ENCODE measurements around the gene COPS7B. TPM values are rescaled to one million over a fixed set of nuclear protein-coding genes. Genes with fewer than 3 reads are reported as not detected.
"Not testable (repeated sequence)": the region's sequence is repeated elsewhere in the genome, so short reads cannot be mapped to it uniquely, and the experiment has no call there.

The COPS7B gene
- total RNA-seq, result 10.4 TPM

DNA sequence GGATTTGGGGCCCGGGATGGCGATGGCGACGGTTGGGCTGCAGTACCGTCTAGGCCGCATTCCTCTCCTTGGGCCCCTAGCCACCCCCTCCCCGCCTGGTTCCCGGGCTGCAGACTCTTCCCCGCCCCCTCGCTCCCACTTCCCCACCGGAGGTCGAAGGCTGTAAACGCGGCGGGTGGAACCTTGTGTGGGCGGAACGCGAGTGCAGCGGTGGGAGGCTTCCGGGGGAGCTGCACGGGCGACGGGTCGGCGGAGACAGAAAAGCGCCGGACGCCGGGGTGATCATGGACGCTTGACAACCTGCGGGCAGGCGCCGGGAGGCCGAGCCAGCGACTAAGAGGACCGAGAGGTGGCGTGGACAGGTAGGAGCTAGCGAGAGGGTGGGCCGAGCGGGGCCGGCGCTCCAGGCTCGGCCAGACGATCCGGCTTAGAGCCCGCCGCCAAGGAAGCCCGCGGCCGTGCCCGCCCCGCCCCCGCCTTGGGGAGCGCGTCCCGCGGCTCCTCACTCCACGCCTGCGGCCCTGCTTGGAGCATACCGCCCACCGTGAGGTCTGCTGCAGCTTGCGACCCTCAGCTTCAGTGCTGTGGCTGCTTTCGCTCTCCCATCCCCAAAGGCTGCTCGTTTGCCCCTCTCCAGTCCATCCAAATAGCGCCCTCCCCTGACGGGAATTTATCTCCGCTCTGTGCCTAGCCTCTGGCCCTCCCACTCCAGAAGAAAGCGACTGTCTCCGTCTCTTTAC lies at the start of gene COPS7B:
Gene COPS7B, plus strand, starts transcription at position 269 of the 740 bp plus-strand sequence. CDS start 2,126 bp downstream, outside the sequence.
- Histone ChIP-seq H3K9me3 (ENCODE audit: control insufficient read depth in 3 of 3, low read length in 3 of 3) (no peaks in the 10 kb centered on the region), H3K36me3 (ENCODE audit: control insufficient read depth in 3 of 3, insufficient read depth in 3 of 3, low read length in 3 of 3) (peaks cover 0 to 13% (median 4%) of the 10 kb centered on the region in 3 donors), H3K9ac (ENCODE audit: low read depth in 1 of 3, low read length in 3 of 3) (peak within 1 kb of the TSS; percentile 79 to 86 (median 84)), H3K27ac (ENCODE audit: low read depth, low read length) (peak within 1 kb of the TSS; percentile 49), H3K4me1 (ENCODE audit: control insufficient read depth in 3 of 3, insufficient read depth in 3 of 3, low read length in 3 of 3) (peaks cover 26 to 49% (median 40%) of the 10 kb centered on the region in 3 donors), H3K4me3 (ENCODE audit: low read length in 3 of 3) (peak within 1 kb of the TSS; percentile 94 to 96 (median 95)), H3K27me3 (ENCODE audit: control insufficient read depth in 3 of 3, insufficient read depth in 3 of 3, low read length in 3 of 3) (no peaks in the 10 kb centered on the region)

DNA sequence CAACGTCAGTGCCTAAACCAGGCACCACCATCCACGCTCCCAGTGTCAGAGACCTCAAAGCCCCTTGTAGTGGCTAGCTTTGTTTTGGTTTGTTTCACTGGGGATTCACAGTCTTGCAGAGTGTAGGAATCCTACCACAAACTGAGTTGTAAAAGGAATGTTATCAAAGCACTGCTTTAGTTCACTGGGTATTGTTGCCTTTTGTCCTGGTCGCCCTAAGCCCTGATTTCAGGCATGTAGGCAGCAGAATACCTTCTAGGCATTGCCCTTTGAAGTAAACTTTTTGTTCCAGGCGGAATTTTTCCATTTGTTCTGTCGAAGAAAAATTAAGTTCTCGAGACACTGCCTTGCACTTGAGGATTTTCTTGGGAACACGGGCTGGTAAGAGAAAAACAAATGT lies 48.5 kb upstream of the COPS7B start:
- H3K27me3 ChIP-seq (ENCODE audit: control insufficient read depth in 3 of 3, insufficient read depth in 3 of 3, low read length in 3 of 3), result no peaks in the 10 kb centered on the region
- H3K36me3 ChIP-seq (ENCODE audit: control insufficient read depth in 3 of 3, insufficient read depth in 3 of 3, low read length in 3 of 3), result peaks cover 11 to 26% (median 18%) of the 10 kb centered on the region in 3 donors
- H3K4me3 ChIP-seq (ENCODE audit: low read length in 3 of 3), result no peak overlapping the region
- H3K9me3 ChIP-seq (ENCODE audit: control insufficient read depth in 3 of 3, low read length in 3 of 3), result no peaks in the 10 kb centered on the region
- no peak overlapping the region for H3K9ac ChIP-seq (ENCODE audit: low read depth in 1 of 3, low read length in 3 of 3)
- H3K4me1 ChIP-seq (ENCODE audit: control insufficient read depth in 3 of 3, insufficient read depth in 3 of 3, low read length in 3 of 3), result no peaks in the 10 kb centered on the region
- H3K27ac ChIP-seq (ENCODE audit: low read depth, low read length), result no peak overlapping the region

DNA sequence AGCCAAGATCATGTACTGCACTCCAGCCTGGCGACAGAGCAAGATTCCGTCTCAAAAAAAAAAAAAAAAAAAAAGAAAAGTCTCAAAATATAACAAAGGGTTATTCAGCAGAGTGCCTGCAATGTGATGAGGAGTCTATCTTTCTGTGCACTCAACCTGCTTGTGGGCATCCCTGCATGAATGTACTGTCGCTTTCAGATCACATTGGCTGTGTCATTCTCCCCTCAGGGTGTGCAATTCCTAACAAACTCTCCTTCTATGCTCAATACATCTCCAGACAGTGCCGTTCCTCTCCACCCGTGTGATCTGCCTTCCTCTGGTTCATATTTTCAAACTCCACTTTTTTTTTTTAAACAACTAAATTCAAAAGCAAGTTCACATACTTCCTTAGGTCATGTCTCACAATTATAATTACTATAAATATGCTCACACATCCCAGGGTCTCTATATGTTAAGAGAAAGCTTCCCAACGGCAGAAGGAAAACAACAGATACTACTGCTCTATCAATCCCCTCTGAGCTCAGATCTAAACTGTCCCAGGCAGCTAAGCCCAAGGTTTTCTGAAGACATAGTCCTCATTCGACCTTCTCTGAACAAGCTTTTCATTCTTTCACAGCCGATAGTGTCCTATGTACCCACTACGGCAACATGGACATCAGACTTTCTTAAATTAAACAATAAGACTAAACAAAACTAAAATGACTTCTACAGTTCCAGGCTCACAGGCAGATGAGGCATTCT lies 42.7 kb upstream of the COPS7B start:
- no peaks in the 10 kb centered on the region for H3K4me1 ChIP-seq (ENCODE audit: control insufficient read depth in 3 of 3, insufficient read depth in 3 of 3, low read length in 3 of 3)
- H3K36me3 ChIP-seq (ENCODE audit: control insufficient read depth in 3 of 3, insufficient read depth in 3 of 3, low read length in 3 of 3), result peaks cover 0 to 3% (median 0%) of the 10 kb centered on the region in 3 donors
- no peaks in the 10 kb centered on the region for H3K27me3 ChIP-seq (ENCODE audit: control insufficient read depth in 3 of 3, insufficient read depth in 3 of 3, low read length in 3 of 3)
- H3K27ac ChIP-seq (ENCODE audit: low read depth, low read length), result no peak overlapping the region
- H3K9me3 ChIP-seq (ENCODE audit: control insufficient read depth in 3 of 3, low read length in 3 of 3), result no peaks in the 10 kb centered on the region
- no peak overlapping the region for H3K9ac ChIP-seq (ENCODE audit: low read depth in 1 of 3, low read length in 3 of 3)
- H3K4me3 ChIP-seq (ENCODE audit: low read length in 3 of 3), result no peak overlapping the region

DNA sequence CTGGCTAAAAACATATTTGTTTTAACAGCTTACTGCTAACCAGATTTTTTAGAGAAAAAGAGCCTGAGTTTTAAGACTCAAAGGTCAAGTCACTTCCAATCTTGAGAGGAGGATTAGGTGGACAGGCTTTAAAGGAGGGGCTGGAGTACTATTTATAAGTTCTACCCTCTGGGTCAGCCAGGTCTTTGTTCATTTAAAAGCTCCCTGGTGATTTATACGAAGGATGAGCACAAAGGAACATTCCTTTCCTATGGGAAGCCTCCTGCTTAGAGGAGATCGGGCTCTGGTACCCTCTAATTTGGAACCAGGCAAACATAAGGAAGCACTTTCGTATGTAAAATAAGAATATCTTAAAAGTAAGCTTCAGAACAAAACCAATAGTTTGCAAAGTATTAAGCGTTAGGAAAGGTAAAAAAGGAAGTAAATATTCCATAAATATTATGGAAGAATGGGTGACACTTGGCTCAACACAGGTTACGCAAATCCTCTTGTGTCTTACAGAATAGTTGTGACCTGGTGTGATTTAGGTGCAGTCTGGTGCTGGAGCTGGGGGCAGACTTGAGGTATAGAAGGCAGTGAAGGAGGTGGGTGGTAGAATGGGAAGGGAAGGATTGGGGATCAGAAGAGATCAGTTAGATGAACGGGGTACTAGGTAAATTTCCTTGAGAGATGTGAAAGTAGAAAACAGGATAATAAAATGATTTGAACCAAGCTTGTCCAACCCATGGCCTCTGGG lies 40.8 kb upstream of the COPS7B start:
- no peaks in the 10 kb centered on the region for H3K9me3 ChIP-seq (ENCODE audit: control insufficient read depth in 3 of 3, low read length in 3 of 3)
- H3K4me1 ChIP-seq (ENCODE audit: control insufficient read depth in 3 of 3, insufficient read depth in 3 of 3, low read length in 3 of 3), result no peaks in the 10 kb centered on the region
- no peak overlapping the region for H3K27ac ChIP-seq (ENCODE audit: low read depth, low read length)
- H3K4me3 ChIP-seq (ENCODE audit: low read length in 3 of 3), result no peak overlapping the region
- no peak overlapping the region for H3K9ac ChIP-seq (ENCODE audit: low read depth in 1 of 3, low read length in 3 of 3)
- no peaks in the 10 kb centered on the region for H3K27me3 ChIP-seq (ENCODE audit: control insufficient read depth in 3 of 3, insufficient read depth in 3 of 3, low read length in 3 of 3)
- peaks cover 0 to 3% (median 0%) of the 10 kb centered on the region in 3 donors for H3K36me3 ChIP-seq (ENCODE audit: control insufficient read depth in 3 of 3, insufficient read depth in 3 of 3, low read length in 3 of 3)

DNA sequence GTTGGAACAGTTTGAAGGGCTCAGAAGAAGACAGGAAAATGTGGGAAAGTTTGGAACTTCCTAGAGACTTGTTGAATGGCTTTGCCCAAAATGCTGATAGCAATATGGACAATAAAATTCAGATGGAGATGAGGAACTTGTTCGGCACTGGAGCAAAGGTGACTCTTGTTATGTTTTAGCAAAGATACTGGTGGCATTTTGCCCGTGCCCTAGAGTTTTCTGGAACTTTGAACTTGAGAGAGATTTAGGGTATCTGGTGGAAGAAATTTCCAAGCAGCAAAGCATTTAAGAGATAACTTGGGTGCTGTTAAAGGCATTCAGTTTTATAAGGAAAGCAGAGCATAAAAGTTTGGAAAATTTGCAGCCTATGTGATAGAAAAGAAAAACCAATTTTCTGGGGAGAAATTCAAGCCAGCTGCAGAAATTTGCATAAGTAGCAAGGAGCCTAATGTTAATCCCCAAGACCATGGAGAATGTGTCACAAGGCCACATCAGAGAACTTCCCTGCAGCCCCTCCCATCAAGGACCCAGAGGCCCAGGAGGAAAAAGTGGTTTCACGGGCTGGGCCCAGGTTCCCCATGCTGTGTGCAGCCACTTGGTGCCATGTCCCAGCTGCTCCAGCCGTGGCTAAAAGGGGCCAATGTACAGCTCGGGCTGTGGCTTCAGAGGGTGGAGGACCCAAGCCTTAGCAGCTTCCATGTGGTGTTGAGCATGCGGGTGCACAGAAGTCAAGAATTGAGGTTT lies 37.9 kb upstream of the COPS7B start:
- not testable (repeated sequence) for H3K27me3 ChIP-seq (ENCODE audit: control insufficient read depth in 3 of 3, insufficient read depth in 3 of 3, low read length in 3 of 3); H3K4me3 ChIP-seq (ENCODE audit: low read length in 3 of 3); H3K9me3 ChIP-seq (ENCODE audit: control insufficient read depth in 3 of 3, low read length in 3 of 3); H3K27ac ChIP-seq (ENCODE audit: low read depth, low read length); H3K36me3 ChIP-seq (ENCODE audit: control insufficient read depth in 3 of 3, insufficient read depth in 3 of 3, low read length in 3 of 3); H3K4me1 ChIP-seq (ENCODE audit: control insufficient read depth in 3 of 3, insufficient read depth in 3 of 3, low read length in 3 of 3); H3K9ac ChIP-seq (ENCODE audit: low read depth in 1 of 3, low read length in 3 of 3)

DNA sequence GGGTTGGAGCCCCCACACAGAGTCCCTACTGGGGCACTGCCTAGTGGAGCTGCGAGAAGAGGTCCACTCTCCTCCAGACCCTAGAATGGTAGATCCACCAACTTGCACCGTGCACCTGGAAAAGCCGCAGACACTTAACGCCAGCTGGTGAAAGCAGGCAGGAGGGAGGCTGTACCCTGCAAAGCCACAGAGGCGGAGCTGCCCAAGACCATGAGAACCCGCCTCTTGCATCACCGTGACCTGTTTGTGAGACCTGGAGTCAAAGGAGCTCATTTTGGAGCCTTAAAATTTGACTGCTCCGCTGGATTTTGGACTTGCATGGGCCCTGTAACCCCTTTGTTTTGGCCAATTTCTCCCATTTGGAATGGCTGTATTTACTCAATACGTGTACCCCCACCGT lies 37.2 kb upstream of the COPS7B start:
- H3K27ac ChIP-seq (ENCODE audit: low read depth, low read length), result not testable (repeated sequence)

DNA sequence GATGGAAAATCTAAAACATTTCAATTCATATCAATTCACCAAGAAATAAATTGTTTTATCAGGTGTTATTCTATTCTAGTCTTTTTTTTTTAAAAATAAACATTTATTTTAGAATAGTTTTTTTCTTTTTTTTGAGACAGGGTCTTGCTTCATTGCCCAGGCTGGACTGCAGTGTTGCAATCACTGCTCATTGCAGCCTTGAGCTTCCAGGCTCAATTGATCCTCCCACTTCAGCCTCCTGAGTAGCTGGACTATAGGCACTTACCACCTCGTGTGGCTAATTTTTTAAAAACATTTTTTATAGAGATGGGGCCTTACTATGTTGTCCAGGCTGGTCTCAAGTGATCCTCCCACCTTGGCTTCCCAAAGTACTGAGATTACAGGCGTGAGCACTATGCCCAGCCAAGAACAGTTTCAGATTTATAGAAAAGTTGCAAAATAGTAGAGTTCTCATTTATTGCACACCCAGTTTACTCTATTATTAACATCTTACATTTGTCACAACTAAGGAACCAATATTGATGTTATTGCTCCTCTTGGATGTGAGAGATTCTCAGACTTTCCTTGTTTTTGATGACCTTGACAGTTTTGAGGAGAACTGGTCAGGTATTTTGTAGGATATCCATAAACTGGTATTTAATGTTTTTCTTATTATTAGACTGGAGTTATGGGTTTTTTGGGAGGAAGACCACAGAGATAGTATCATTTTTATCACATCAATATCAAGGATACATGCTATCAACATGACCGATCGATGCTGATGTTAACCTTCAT lies 35.0 kb upstream of the COPS7B start:
- Histone ChIP-seq H3K27ac (ENCODE audit: low read depth, low read length) (no peak overlapping the region), H3K27me3 (ENCODE audit: control insufficient read depth in 3 of 3, insufficient read depth in 3 of 3, low read length in 3 of 3) (no peaks in the 10 kb centered on the region), H3K4me3 (ENCODE audit: low read length in 3 of 3) (no peak overlapping the region), H3K4me1 (ENCODE audit: control insufficient read depth in 3 of 3, insufficient read depth in 3 of 3, low read length in 3 of 3) (no peaks in the 10 kb centered on the region), H3K36me3 (ENCODE audit: control insufficient read depth in 3 of 3, insufficient read depth in 3 of 3, low read length in 3 of 3) (no peaks in the 10 kb centered on the region), H3K9ac (ENCODE audit: low read depth in 1 of 3, low read length in 3 of 3) (no peak overlapping the region), H3K9me3 (ENCODE audit: control insufficient read depth in 3 of 3, low read length in 3 of 3) (no peaks in the 10 kb centered on the region)

More for the DNA sequence above, 37.2 kb upstream of the COPS7B start:
- not testable (repeated sequence) for H3K9ac ChIP-seq (ENCODE audit: low read depth in 1 of 3, low read length in 3 of 3); H3K27me3 ChIP-seq (ENCODE audit: control insufficient read depth in 3 of 3, insufficient read depth in 3 of 3, low read length in 3 of 3); H3K4me1 ChIP-seq (ENCODE audit: control insufficient read depth in 3 of 3, insufficient read depth in 3 of 3, low read length in 3 of 3); H3K4me3 ChIP-seq (ENCODE audit: low read length in 3 of 3); H3K9me3 ChIP-seq (ENCODE audit: control insufficient read depth in 3 of 3, low read length in 3 of 3); H3K36me3 ChIP-seq (ENCODE audit: control insufficient read depth in 3 of 3, insufficient read depth in 3 of 3, low read length in 3 of 3)

DNA sequence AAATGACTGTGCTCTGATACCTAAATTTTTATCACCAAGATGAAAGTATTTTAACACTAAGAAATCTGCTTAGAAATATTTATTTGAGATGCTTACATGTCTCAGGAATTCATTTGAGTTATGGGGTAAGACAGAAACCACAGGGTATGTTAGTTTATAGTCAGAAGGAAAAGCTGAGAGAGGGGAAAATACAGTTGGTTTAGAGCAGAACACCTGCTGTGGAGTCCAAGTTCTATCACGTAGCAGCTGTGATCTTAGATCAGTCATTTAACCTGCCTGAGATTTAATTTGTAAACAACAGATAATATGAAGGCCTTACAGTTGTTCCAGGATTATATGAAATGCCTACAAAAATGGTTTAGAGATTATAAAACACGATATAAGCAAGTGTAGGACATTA lies 34.2 kb upstream of the COPS7B start:
- Histone ChIP-seq H3K27me3 (ENCODE audit: control insufficient read depth in 3 of 3, insufficient read depth in 3 of 3, low read length in 3 of 3) (no peaks in the 10 kb centered on the region), H3K9me3 (ENCODE audit: control insufficient read depth in 3 of 3, low read length in 3 of 3) (no peaks in the 10 kb centered on the region), H3K4me1 (ENCODE audit: control insufficient read depth in 3 of 3, insufficient read depth in 3 of 3, low read length in 3 of 3) (no peaks in the 10 kb centered on the region), H3K36me3 (ENCODE audit: control insufficient read depth in 3 of 3, insufficient read depth in 3 of 3, low read length in 3 of 3) (no peaks in the 10 kb centered on the region), H3K9ac (ENCODE audit: low read depth in 1 of 3, low read length in 3 of 3) (no peak overlapping the region), H3K4me3 (ENCODE audit: low read length in 3 of 3) (no peak overlapping the region), H3K27ac (ENCODE audit: low read depth, low read length) (no peak overlapping the region)

DNA sequence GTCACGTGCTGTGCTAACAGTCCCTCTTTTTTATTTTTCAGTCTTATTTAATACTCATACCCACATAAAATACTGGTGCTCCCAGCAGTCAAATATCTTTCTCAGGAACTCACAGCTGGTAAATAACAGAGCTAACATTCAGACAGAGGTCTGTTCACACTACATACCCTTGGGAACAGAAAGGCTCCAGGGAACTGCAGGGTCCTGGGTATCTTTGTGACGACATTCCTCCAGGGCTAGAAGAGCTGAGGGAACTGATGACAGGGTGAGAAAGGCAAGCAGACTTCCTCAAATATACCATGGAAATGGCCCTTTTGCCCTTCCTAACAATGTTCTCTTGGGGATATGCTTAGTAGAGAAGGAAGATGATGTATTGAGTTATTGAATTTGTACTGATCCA lies 24.5 kb upstream of the COPS7B start:
- Histone ChIP-seq H3K4me1 (ENCODE audit: control insufficient read depth in 3 of 3, insufficient read depth in 3 of 3, low read length in 3 of 3) (peaks cover 0 to 2% (median 0%) of the 10 kb centered on the region in 3 donors), H3K36me3 (ENCODE audit: control insufficient read depth in 3 of 3, insufficient read depth in 3 of 3, low read length in 3 of 3) (no peaks in the 10 kb centered on the region), H3K27ac (ENCODE audit: low read depth, low read length) (no peak overlapping the region), H3K27me3 (ENCODE audit: control insufficient read depth in 3 of 3, insufficient read depth in 3 of 3, low read length in 3 of 3) (no peaks in the 10 kb centered on the region), H3K9ac (ENCODE audit: low read depth in 1 of 3, low read length in 3 of 3) (no peak overlapping the region), H3K9me3 (ENCODE audit: control insufficient read depth in 3 of 3, low read length in 3 of 3) (no peaks in the 10 kb centered on the region), H3K4me3 (ENCODE audit: low read length in 3 of 3) (no peak overlapping the region)

Data from skeletal muscle tissue (tissue), 4 donors.